Prostate gland (tissue), 2 donors: Measurements from ENCODE around the gene OAT. TPM values are rescaled to one million over a fixed set of nuclear protein-coding genes. Genes with fewer than 3 reads are reported as not detected.

Experiments
- DNase-seq: peaks from one replicate; pipeline ENCODE4 v3.0.0-alpha.2; 2019; ENCODE audit warnings: low spot score
- H3K27ac ChIP-seq, 2 donors: fragments of 200-600 bp; sonication (generic); 2 replicates each; pipeline ENCODE4 v1.5.1; 2017 to 2019
- H3K27me3 ChIP-seq: fragments of 200-600 bp; sonication (generic); replicated peaks from 2 replicates; pipeline ENCODE4 v1.5.1; 2019; ENCODE audit not compliant: insufficient read depth
- H3K36me3 ChIP-seq, 2 donors: fragments of 200-600 bp; sonication (generic); 1 replicate in 1 of 2; 2 replicates in 1 of 2; pipeline versions ENCODE4 v1.5.1 to v1.8.1; 2017 to 2019
- H3K4me1 ChIP-seq: fragments of 200-600 bp; sonication (generic); replicated peaks from 2 replicates; pipeline ENCODE4 v1.5.1; 2019
- H3K4me3 ChIP-seq, 2 donors: fragments of 200-600 bp; sonication (generic); 2 replicates each; pipeline ENCODE4 v1.5.1; 2017 to 2019
- H3K9me3 ChIP-seq: fragments of 200-600 bp; sonication (generic); 2 replicates; pipeline ENCODE4 v1.5.1; 2017
- CTCF ChIP-seq, 4 experiments: fragments of 200-600 bp in 2 of 4; fragments of 450-650 bp in 2 of 4; sonication (generic) in 2 of 4; IDR thresholded peaks; 1 replicate in 3 of 4; 2 replicates in 1 of 4; pipeline ENCODE4 v1.5.1; 2016 to 2019; ENCODE audit warnings: antibody characterized with exemption in 4 of 4, mild to moderate bottlenecking in 2 of 4, moderate library complexity in 2 of 4
- POLR2A ChIP-seq: fragments of 450-650 bp; IDR thresholded peaks from one replicate; pipeline ENCODE4 v1.6.1; 2016; ENCODE audit warnings: antibody characterized with exemption, mild to moderate bottlenecking
- POLR2AphosphoS5 ChIP-seq: sonication (generic); formaldehyde crosslinking; IDR thresholded peaks from one replicate; pipeline ENCODE4 v1.6.1; 2017; ENCODE audit warnings: antibody characterized with exemption
- WGBS: methylation state at CpG from one replicate; pipeline ENCODE4 v1.1.5; 2018; 5-methylcytosine and 5-hydroxymethylcytosine counted together
- intact Hi-C: fragments of 100-400 bp; cut with DNase I; formaldehyde crosslinking; loops from one replicate; pipeline ENCODE4 v1.14.2; 2022
- total RNA-seq, 2 donors: library from RNA; depleted of rRNA; stranded (reverse); fragments of >200 nt; gene quantifications; one replicate each; pipeline ENCODE4 v1.1.0, GENCODE V29; 2016

OAT gene
- total RNA-seq, 2 donors from 2014 or later, result 86.3 to 139 TPM

DNA sequence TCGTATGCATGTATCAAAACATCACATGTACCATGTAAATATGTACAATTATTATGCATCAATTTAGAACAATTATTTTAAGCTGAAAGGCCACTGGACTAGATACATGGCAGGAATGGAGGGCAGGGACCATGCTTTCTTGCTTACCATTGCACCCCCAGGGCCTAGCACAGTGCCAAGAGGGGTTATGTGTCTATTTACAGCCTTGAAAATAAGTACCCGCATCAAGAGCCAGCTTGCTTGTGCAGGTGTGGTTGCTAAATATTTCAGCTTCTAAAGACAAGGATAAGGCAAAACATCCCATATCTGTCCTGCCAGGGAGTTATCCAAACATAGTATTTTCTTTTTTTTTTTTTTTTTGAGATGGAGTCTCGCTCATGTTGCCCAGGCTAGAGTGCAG, 14.7 kb upstream of the OAT start:
- no peak overlapping the region for H3K27ac ChIP-seq
- WGBS, result 88% methylated on average over 3 of the region's 3 CpGs
- no peak for TF ChIP-seq POLR2A
- TF ChIP-seq POLR2AphosphoS5, result no peak
- TF ChIP-seq CTCF (IDR thresholded peaks at IDR 0.05), result no peak
- H3K9me3 ChIP-seq, result no peaks in the 10 kb centered on the region
- intact Hi-C loops, result no loop called here
- no peak overlapping the region for H3K4me3 ChIP-seq
- H3K36me3 ChIP-seq, result no peaks in the 10 kb centered on the region
- H3K4me1 ChIP-seq, result no peaks in the 10 kb centered on the region
- DNase-seq, result no peak
- H3K27me3 ChIP-seq, result no peaks in the 10 kb centered on the region

DNA sequence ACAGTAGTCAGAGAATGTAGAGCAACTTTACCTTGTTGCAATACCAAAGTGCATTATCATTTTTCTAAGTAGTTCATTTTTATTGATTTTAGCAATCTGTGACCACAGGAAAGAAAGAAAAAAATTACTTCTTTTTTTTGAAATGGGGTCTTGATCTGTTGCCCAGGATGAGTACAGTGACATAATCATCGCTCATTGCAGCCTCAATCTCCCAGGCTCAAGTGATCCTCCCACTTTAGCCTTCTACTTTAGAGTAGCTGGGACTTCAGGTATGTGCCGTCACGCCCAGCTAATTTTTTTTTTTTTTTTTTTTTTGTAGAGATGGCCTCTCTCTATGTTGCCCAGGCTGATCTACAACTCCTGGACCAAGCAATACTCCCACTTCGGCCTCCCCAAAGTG, 11.4 kb upstream of the OAT start:
- Histone ChIP-seq H3K4me3 (no peak overlapping the region), H3K27me3 (no peaks in the 10 kb centered on the region), H3K27ac (no peak overlapping the region), H3K36me3 (no peaks in the 10 kb centered on the region), H3K9me3 (no peaks in the 10 kb centered on the region), H3K4me1 (no peaks in the 10 kb centered on the region)
- TF ChIP-seq POLR2AphosphoS5 (no peak), CTCF (IDR thresholded peaks at IDR 0.05) (no peak), POLR2A (no peak)
- intact Hi-C loops, result no loop called here
- no peak for DNase-seq
- 93% methylated on average over 4 of the region's 4 CpGs for WGBS

DNA sequence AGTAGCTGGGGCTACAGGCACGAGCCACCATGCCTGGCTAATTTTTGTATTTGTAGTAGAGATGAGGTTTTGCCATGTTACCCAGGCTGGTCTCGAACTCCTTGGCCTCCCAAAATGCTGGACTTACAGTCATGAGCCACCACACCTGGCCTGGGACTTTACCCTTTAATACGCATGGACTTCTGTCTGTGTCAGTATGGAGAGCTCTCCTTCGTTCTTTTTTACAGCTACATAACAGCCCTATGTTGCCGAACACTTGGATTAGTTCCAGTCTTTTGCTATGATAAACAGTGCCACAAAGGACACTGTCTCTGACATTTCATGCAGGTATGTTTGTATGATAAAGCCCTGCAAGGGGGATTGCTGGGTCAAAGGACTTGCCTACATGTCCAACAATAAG, 10.9 kb upstream of the OAT start:
- Histone ChIP-seq H3K27ac (no peak overlapping the region), H3K36me3 (no peaks in the 10 kb centered on the region), H3K27me3 (no peaks in the 10 kb centered on the region), H3K4me3 (no peak overlapping the region), H3K4me1 (no peaks in the 10 kb centered on the region), H3K9me3 (no peaks in the 10 kb centered on the region)
- TF ChIP-seq CTCF (IDR thresholded peaks at IDR 0.05) (no peak), POLR2AphosphoS5 (no peak), POLR2A (no peak)
- DNase-seq, result no peak
- WGBS, result 59% methylated on average over 5 of the region's 5 CpGs
- intact Hi-C loops, result no loop called here

GRCh38 chr10:124428207-124428777, 9.6 kb upstream of the OAT start:
- Histone ChIP-seq H3K36me3 (no peaks in the 10 kb centered on the region), H3K4me3 (no peak overlapping the region), H3K9me3 (no peaks in the 10 kb centered on the region), H3K27me3 (no peaks in the 10 kb centered on the region), H3K27ac (no peak overlapping the region), H3K4me1 (no peaks in the 10 kb centered on the region)
- DNase-seq, result no peak
- WGBS, result 41% methylated on average over 3 of the region's 3 CpGs
- no peak for TF ChIP-seq POLR2AphosphoS5
- intact Hi-C loops, result no loop called here

DNA sequence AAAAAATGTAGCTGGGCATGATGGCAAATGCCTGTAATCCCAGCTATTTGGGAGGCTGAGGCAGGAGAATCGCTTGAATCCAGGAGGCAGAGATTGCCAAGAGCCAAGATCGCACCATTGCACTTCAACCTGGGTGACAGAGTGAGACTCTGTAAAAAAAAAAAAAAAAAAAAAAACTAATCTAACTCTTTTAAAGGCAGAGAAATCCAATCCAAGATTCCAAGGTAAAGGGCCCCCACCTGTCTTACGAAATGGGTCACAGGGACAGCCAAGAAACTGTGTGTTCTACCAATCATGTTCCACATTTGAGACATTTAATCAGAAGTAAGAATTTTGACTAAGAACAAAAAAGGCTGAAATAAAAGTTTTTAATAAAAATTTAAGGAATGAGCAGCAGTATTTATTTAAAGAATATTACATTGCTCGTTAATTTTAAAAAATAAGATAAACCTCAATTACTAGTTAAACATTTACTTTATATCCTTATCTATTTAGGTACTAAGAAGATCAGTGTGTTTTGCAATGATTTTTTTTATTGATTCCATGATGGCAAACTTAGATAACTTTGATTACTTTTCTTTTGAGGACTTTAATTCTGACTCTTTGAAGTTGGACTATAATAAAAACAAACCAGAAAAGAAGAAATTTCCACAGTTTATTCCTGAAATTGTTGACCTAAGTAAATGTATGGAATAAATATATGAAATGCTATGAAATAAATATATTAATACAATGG, 6.7 kb upstream of the OAT start:
- Histone ChIP-seq H3K27me3 (no peaks in the 10 kb centered on the region), H3K9me3 (no peaks in the 10 kb centered on the region), H3K36me3 (no peaks in the 10 kb centered on the region), H3K27ac (no peak overlapping the region), H3K4me3 (no peak overlapping the region), H3K4me1 (no peaks in the 10 kb centered on the region)
- 47% methylated on average over 4 of the region's 4 CpGs for WGBS
- intact Hi-C loops, result no loop called here
- TF ChIP-seq POLR2A (no peak), POLR2AphosphoS5 (no peak), CTCF (IDR thresholded peaks at IDR 0.05) (no peak)
- no peak for DNase-seq
